IPS DF 19.7 (cell line): Measurements from ENCODE around the gene AP4M1.

Experiments used
- DNase-seq: peaks from one replicate; pipeline ENCODE4 v3.0.0-alpha.2; 2013; ENCODE audit warnings: low read depth, low spot score

Gene AP4M1

GRCh38 chr7:100157334-100158228 is 56.1 kb downstream of the AP4M1 start:
- no peak for DNase-seq
